B cell (primary cell): Measurements from ENCODE around the gene HIBCH.

Experiments
- EZH2 ChIP-seq: IDR thresholded peaks from 2 replicates; pipeline ENCODE4 v1.6.1; 2012; ENCODE audit warnings: borderline replicate concordance, low read depth, mild to moderate bottlenecking, moderate library complexity, low read length; ENCODE audit not compliant: insufficient read depth, poor library complexity, severe bottlenecking
- TF ChIP-seq, protein P1 (sequence below): fragments of 200-600 bp; IDR thresholded peaks from one replicate; pipeline ENCODE4 v1.8.0; 2022; ENCODE audit warnings: antibody characterized with exemption, mild to moderate bottlenecking

DNA sequence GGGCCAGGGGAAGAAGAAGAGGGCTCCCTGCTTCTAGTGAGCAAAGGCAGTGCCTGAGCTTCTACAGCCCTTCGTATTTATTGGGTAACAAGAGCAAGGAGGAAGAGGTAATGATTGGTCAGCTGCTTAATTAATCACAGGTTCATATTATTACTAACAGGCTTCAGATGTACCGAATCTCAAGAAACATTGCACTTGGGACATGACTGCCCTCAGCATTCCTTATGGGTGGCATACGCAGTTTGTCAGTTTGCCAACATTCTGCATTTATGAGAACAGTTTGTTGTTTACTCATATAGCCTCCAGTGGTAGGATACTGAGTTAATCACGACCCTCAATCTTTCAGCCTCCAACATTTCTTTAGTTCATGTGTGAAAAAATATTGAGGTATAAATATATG, 84.5 kb downstream of the HIBCH start:
- TF ChIP-seq EZH2: no peak
- TF ChIP-seq, protein P1, sequence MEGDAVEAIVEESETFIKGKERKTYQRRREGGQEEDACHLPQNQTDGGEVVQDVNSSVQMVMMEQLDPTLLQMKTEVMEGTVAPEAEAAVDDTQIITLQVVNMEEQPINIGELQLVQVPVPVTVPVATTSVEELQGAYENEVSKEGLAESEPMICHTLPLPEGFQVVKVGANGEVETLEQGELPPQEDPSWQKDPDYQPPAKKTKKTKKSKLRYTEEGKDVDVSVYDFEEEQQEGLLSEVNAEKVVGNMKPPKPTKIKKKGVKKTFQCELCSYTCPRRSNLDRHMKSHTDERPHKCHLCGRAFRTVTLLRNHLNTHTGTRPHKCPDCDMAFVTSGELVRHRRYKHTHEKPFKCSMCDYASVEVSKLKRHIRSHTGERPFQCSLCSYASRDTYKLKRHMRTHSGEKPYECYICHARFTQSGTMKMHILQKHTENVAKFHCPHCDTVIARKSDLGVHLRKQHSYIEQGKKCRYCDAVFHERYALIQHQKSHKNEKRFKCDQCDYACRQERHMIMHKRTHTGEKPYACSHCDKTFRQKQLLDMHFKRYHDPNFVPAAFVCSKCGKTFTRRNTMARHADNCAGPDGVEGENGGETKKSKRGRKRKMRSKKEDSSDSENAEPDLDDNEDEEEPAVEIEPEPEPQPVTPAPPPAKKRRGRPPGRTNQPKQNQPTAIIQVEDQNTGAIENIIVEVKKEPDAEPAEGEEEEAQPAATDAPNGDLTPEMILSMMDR: no peak
